HCT116 (cell line): ENCODE data around the gene ZFHX3. TPM values are rescaled to one million over a fixed set of nuclear protein-coding genes. Genes with fewer than 3 reads are reported as not detected.

Experiments used
- ATAC-seq: fragments of 200-7000 bp; cut with Tn5 transposase; 2 replicates; pipeline ENCODE4 v1.9.1; 2020; ENCODE audit warnings: mild to moderate bottlenecking, moderate library complexity
- BruUV-seq: library from RNA; stranded (reverse); fragments of 400-500 nt; replicated peaks from 2 replicates; lab custom pipeline; 2021; lab: Mats Ljungman, UMichigan
- CTCF ChIA-PET: fragments of 300-600 bp; sonication (Branson Sonifier 250); formaldehyde crosslinking; loops from one replicate; lab custom pipeline; 2021; ENCODE audit warnings: antibody characterized with exemption; lab: Charles Lee
- POLR2A ChIA-PET: fragments of 300-600, 350-600 bp; sonication (Branson Sonifier 250); formaldehyde crosslinking; loops from one replicate; lab custom pipeline; 2021; ENCODE audit warnings: antibody characterized with exemption; lab: Charles Lee
- RAD21 ChIA-PET, 2 experiments: fragments of 300-600 bp; sonication (Branson Sonifier 250); formaldehyde crosslinking; loops; one replicate each; lab custom pipeline; 2023; ENCODE audit warnings: low total read pairs in 2 of 2; ENCODE audit not compliant: uncharacterized antibody in 2 of 2, unreplicated experiment in 2 of 2, low non-redundant PET in 1 of 2; lab: Charles Lee
- DNase-seq: peaks from one replicate; pipeline ENCODE4 v3.0.0-alpha.2; 2010; ENCODE audit warnings: low read depth, low spot score
- H2AFZ ChIP-seq: fragments of 200-600 bp; shearing (Covaris generic), sonication (generic); 2 replicates; pipeline ENCODE4 v1.6.1; 2017; ENCODE audit warnings: low read depth, mixed run types, mixed read lengths, antibody characterized with exemption, low read length; ENCODE audit not compliant: poor library complexity, severe bottlenecking
- H3K27ac ChIP-seq: 2 replicates; pipeline ENCODE4 v1.5.1; 2012; ENCODE audit warnings: low read depth, low read length
- H3K27me3 ChIP-seq: fragments of 200-600 bp; sonication (generic); 2 replicates; pipeline ENCODE4 v1.6.1; 2016; ENCODE audit warnings: mixed run types, low read length, mixed read lengths; ENCODE audit not compliant: insufficient read depth
- H3K36me3 ChIP-seq, 2 experiments: fragments of 200-500 bp in 1 of 2; fragments of 200-600 bp in 1 of 2; sonication (Bioruptor generic) in 1 of 2; sonication (generic) in 1 of 2; 2 replicates each; pipeline versions ENCODE4 v1.5.1 to v1.6.1; 2014 to 2016; ENCODE audit warnings: low read length in 2 of 2, inconsistent platforms in 1 of 2, mixed read lengths in 1 of 2, mixed run types in 1 of 2; ENCODE audit not compliant: insufficient read depth in 2 of 2, control insufficient read depth in 1 of 2
- H3K4me1 ChIP-seq, 2 experiments: fragments of 200-600 bp in 1 of 2; sonication (generic) in 1 of 2; 2 replicates each; pipeline versions ENCODE4 v1.5.1 to v1.6.1; 2012 to 2017; ENCODE audit warnings: low read length in 2 of 2, inconsistent platforms in 1 of 2, mild to moderate bottlenecking in 1 of 2, mixed read lengths in 1 of 2, mixed run types in 1 of 2, moderate library complexity in 1 of 2; ENCODE audit not compliant: insufficient read depth in 2 of 2, control insufficient read depth in 1 of 2
- H3K4me2 ChIP-seq: fragments of 200-600 bp; sonication (generic); 2 replicates; pipeline ENCODE4 v1.6.1; 2017; ENCODE audit warnings: mixed run types, low read length, mixed read lengths
- H3K4me3 ChIP-seq, 2 experiments: fragments of 200-600 bp in 1 of 2; sonication (generic) in 1 of 2; replicated peaks in 1 of 2; 2 replicates each; pipeline ENCODE4 v1.5.1; 2011 to 2016; ENCODE audit warnings: low read length in 2 of 2, control low read depth in 1 of 2, low read depth in 1 of 2, mild to moderate bottlenecking in 1 of 2, mixed read lengths in 1 of 2, mixed run types in 1 of 2
- H3K79me2 ChIP-seq: fragments of 200-600 bp; sonication (generic); 2 replicates; pipeline ENCODE4 v1.6.1; 2017; ENCODE audit warnings: mild to moderate bottlenecking, mixed run types, low read length, moderate library complexity, mixed read lengths; ENCODE audit not compliant: insufficient read depth
- H3K9ac ChIP-seq: fragments of 200-600 bp; sonication (generic); 2 replicates; pipeline ENCODE4 v1.6.1; 2016; ENCODE audit warnings: low read length, mixed read lengths
- H3K9me2 ChIP-seq: fragments of 200-600 bp; sonication (generic), shearing (Covaris generic); 2 replicates; pipeline ENCODE4 v1.6.1; 2017; ENCODE audit warnings: mixed run types, mild to moderate bottlenecking, moderate library complexity; ENCODE audit not compliant: insufficient read depth
- H3K9me3 ChIP-seq, 2 experiments: fragments of 200-500 bp in 1 of 2; fragments of 200-600 bp in 1 of 2; sonication (Bioruptor generic) in 1 of 2; sonication (generic) in 1 of 2; 2 replicates each; pipeline ENCODE4 v1.6.1; 2014 to 2017; ENCODE audit warnings: low read length in 2 of 2, mixed read lengths in 2 of 2, inconsistent platforms in 1 of 2, low read depth in 1 of 2, mild to moderate bottlenecking in 1 of 2, mixed run types in 1 of 2, moderate library complexity in 1 of 2; ENCODE audit not compliant: control insufficient read depth in 1 of 2, insufficient read depth in 1 of 2
- H4K20me1 ChIP-seq: fragments of 200-600 bp; sonication (generic), shearing (Covaris generic); 2 replicates; pipeline ENCODE4 v1.6.1; 2017; ENCODE audit warnings: mixed run types, mild to moderate bottlenecking, moderate library complexity; ENCODE audit not compliant: insufficient read depth
- ATF3 ChIP-seq: IDR thresholded peaks from 2 replicates; pipeline ENCODE4 v1.6.1; 2012
- CEBPB ChIP-seq: IDR thresholded peaks from 2 replicates; pipeline ENCODE4 v1.6.1; 2012; ENCODE audit warnings: low read depth
- EGR1 ChIP-seq: IDR thresholded peaks from 2 replicates; pipeline ENCODE4 v1.6.1; 2012; ENCODE audit warnings: low read depth
- ELF1 ChIP-seq: IDR thresholded peaks from 2 replicates; pipeline ENCODE4 v1.6.1; 2012; ENCODE audit warnings: low read depth, borderline replicate concordance
- EZH2 ChIP-seq: fragments of 200-600 bp; sonication (generic); IDR thresholded peaks from 2 replicates; pipeline ENCODE4 v1.6.1; 2017; ENCODE audit warnings: antibody characterized with exemption, mixed run types
- JUND ChIP-seq: IDR thresholded peaks from 2 replicates; pipeline ENCODE4 v1.6.1; 2012
- SIN3A ChIP-seq: IDR thresholded peaks from 2 replicates; pipeline ENCODE4 v1.6.1; 2012; ENCODE audit warnings: low read depth
- intact Hi-C: fragments of 100-400 bp; cut with micrococcal nuclease; formaldehyde crosslinking; loops from 2 replicates; pipeline ENCODE4 v1.10.0; 2022
- total RNA-seq: library from RNA; stranded (reverse); gene quantifications from one replicate; pipeline ENCODE4 v1.2.1, GENCODE V29; 2021; ENCODE audit not compliant: unreplicated experiment

Gene ZFHX3
- total RNA-seq, 1 experiment from 2014 or later: 6.3 TPM

- BruUV-seq: no TSS peak
- intact Hi-C loops: no loop called here
- H3K4me3 ChIP-seq: no peak overlapping the region
- H3K9me2 ChIP-seq: no peaks in the 10 kb centered on the region
- no peak overlapping the region for H3K27ac ChIP-seq
- POLR2A ChIA-PET: no interaction called here
- H2AFZ ChIP-seq: no peak overlapping the region
- RAD21 ChIA-PET: no interaction called here
- no peak overlapping the region for H3K9ac ChIP-seq
- TF ChIP-seq JUND: no peak
- no peak for TF ChIP-seq EZH2
- TF ChIP-seq SIN3A: no peak
- no peaks in the 10 kb centered on the region for H3K4me1 ChIP-seq
- H3K27me3 ChIP-seq: no peaks in the 10 kb centered on the region
- H3K4me2 ChIP-seq: no peak overlapping the region
- H4K20me1 ChIP-seq: no peaks in the 10 kb centered on the region
- DNase-seq (no peak), ATAC-seq (no peak)
- CTCF ChIA-PET: no interaction called here
- no peaks in the 10 kb centered on the region for H3K36me3 ChIP-seq
- H3K9me3 ChIP-seq: no peaks in the 10 kb centered on the region
- no peaks in the 10 kb centered on the region for H3K79me2 ChIP-seq
These were observed 78.1 kb downstream of the ZFHX3 start for GRCh38 chr16:72969812-72970211.

DNA sequence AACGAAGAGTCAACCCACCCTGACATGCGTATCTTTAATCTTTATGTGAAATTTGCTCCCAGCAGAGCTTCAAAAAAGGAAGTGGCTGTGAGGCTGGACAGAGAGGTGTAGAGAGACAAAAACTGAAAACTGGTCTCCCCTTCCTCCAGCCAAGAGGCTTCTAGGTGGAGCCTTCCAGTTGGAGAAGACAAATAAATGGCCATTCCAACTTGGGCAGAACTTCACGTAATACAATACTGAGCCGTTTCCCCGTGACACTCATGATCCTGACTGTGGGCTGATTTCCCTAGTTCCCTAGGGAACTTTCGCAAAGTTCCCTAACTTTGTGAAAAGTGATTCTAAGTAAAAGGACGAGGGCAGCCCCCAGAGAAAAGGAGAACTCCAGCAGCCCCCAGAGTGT, 78.8 kb downstream of the ZFHX3 start:
- no peaks in the 10 kb centered on the region for H3K27me3 ChIP-seq
- H3K27ac ChIP-seq: no peak overlapping the region
- intact Hi-C loops: no loop called here
- no peaks in the 10 kb centered on the region for H3K9me3 ChIP-seq
- no peaks in the 10 kb centered on the region for H3K4me1 ChIP-seq
- H3K79me2 ChIP-seq: no peaks in the 10 kb centered on the region
- ATAC-seq (no peak), DNase-seq (no peak)
- H3K9me2 ChIP-seq: no peaks in the 10 kb centered on the region
- ChIA-PET RAD21 (no interaction called here), POLR2A (no interaction called here), CTCF (no interaction called here)
- no TSS peak for BruUV-seq
- H3K4me2 ChIP-seq: no peak overlapping the region
- no peak overlapping the region for H3K9ac ChIP-seq
- H3K36me3 ChIP-seq: no peaks in the 10 kb centered on the region
- H3K4me3 ChIP-seq: no peak overlapping the region
- TF ChIP-seq EGR1 (no peak), ATF3 (no peak), ELF1 (no peak), CEBPB (no peak)
- no peak overlapping the region for H2AFZ ChIP-seq
- no peaks in the 10 kb centered on the region for H4K20me1 ChIP-seq
